ENCODE data around the gene CNTFR.

DNA sequence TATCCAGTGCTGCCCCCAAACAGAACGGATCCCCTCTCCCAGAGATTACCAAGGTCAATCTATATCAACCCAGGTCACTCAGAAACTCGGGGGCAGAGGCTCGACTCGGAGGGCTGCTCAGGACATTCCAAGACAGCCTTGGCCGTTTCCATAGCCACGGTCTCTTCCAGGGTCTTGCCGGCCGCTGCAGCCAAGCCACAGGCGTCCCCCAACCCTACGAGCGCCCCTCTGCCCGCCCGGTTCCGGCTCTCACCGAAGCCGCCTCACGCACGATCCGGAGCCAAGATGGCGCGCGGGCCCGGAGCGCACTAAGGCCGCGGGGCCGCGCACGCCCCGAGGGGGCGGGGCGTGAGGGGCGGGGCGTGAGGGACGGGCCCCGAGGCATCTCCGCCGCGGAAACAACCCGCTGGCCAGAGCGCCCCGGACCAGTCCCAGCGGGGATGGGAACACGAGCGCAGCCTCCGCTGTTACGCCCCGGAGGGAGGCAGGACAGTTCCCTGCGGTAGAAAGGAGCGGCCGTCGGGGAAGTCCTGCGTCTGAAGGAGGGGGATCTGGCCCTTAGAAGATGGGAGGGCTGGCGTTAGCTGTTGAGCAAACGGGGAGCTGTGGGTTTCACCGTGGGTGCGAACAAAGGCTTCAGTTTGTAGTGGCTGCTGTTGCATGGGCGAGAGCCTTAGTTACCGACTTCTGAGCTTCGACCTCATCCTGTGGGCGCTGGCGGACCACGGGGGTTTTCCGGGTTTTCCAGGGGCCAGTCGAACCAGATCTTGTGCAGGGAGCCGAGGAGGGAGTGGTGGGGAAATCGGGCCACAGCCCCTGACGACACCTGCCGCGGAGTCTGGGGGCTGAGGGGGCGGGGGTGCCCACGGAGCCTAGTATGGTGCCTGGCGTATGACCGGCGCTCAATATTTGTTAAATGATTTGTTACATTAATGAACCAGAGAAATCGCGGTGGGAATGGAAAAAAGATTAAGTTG is 22.6 kb upstream of the CNTFR start, which contains the start of gene RPP25L:
- TF ChIP-seq, protein P1, sequence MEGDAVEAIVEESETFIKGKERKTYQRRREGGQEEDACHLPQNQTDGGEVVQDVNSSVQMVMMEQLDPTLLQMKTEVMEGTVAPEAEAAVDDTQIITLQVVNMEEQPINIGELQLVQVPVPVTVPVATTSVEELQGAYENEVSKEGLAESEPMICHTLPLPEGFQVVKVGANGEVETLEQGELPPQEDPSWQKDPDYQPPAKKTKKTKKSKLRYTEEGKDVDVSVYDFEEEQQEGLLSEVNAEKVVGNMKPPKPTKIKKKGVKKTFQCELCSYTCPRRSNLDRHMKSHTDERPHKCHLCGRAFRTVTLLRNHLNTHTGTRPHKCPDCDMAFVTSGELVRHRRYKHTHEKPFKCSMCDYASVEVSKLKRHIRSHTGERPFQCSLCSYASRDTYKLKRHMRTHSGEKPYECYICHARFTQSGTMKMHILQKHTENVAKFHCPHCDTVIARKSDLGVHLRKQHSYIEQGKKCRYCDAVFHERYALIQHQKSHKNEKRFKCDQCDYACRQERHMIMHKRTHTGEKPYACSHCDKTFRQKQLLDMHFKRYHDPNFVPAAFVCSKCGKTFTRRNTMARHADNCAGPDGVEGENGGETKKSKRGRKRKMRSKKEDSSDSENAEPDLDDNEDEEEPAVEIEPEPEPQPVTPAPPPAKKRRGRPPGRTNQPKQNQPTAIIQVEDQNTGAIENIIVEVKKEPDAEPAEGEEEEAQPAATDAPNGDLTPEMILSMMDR (IDR thresholded peaks at IDR 0.05; ENCODE audit: poor library complexity) = no peak
- TF ChIP-seq EZH2 (IDR thresholded peaks at IDR 0.05; ENCODE audit: borderline replicate concordance) = no peak
- no peak for TF ChIP-seq EZH2phosphoT487 (IDR thresholded peaks at IDR 0.05; ENCODE audit: low read depth, severe bottlenecking, unreplicated experiment)
